ENCODE measurements around the gene TAGAP.
"Not testable (repeated sequence)": the region's sequence is repeated elsewhere in the genome, so short reads cannot be mapped to it uniquely, and the experiment has no call there.

The TAGAP gene

DNA sequence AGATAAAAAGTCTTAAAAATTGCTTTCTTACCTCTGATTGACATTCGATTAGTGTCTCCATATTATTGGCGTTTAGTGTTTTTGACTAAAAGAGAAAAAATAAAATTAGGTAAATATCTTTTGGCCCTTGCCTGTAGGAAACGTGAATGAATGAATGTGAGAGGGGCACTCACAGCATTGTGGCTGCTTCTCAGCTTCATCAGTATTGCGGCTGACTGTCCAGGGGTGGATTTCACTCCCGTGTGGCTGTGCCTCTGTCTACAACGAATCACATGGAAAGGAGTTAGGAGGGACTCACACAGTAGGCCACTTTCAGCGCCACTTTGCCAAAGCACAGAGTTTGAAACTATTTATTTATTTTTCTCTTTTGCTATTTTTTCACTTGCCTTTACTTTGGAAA lies 844 bp downstream of the TAGAP start:
- DNase-seq (ENCODE audit: low read depth) = no peak

DNA sequence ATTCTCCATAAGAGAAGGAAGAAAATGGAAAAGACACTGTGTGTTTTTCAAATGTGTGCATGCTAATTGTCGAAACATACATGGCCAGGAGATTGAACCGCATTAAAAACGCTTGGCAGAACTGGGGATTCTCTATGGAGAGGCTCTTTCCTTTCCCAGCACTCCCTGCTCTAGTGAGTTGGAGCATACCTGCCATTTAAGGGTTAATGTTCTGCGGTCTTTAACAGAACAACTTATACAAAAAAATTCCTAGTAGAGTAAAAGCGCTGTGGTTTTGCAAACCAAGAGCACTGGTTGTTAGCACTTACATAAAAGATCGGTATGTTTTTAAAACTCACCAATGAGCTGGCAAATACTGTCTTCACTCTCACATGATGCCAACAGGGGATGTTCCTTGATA lies 1.5 kb downstream of the TAGAP start:
- DNase-seq (ENCODE audit: low read depth) = no peak

DNA sequence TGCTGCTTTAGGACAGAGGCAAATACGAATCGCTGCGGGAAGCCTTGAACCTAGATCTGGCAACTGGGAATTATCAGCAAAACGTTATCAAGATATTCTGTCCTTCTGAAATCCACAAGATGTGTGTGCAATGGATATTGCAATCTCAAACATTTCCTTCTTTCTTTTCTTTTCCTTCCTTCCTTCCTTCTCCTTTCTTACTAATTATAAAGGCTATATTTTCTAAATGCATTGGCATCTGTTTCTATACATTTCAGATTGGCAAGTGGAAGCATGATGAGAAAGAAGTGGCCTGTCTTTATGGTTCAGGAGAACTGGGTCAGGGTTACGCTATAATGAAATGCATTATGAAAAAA lies 2.0 kb downstream of the TAGAP start:
- DNase-seq (ENCODE audit: low read depth) = no peak

DNA sequence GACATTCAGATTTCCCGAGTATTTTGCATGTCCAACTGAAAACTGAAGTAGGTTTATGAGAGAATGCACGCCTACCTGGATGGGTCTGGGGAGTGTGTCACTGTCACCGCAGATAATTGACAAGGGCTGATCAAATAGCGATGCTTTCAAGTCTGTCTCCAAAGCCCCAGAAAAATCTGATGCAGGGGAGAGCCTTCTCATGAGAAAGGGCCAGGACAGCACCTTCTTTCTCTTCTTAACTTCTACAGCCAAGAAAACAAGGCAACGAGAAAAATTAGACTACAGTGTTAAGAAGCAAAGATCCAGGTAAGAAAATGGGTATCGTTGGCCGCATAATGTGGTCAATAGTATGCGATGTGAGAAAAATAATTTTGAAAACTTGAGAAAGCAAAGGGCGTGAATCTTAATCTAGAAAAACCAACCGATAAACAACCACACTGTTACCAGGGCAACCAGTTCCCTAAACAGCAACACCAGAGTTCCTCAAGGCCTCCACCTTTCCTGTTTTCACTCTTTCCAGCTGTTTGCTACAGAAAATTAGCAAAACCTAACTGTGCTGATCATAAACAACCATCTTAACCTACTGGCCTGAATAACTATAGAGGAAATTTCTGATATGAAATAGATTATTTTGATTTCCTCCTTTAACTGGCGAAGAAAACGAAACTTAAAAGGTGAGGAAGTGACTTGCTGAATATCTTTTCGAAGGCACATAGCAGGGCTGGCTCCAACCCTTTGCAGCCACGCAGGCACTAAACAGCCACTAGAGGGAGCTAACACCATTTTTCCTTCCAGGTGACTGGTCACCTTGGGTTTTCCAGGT lies 2.6 kb downstream of the TAGAP start:
- no peak for DNase-seq (ENCODE audit: low read depth)

DNA sequence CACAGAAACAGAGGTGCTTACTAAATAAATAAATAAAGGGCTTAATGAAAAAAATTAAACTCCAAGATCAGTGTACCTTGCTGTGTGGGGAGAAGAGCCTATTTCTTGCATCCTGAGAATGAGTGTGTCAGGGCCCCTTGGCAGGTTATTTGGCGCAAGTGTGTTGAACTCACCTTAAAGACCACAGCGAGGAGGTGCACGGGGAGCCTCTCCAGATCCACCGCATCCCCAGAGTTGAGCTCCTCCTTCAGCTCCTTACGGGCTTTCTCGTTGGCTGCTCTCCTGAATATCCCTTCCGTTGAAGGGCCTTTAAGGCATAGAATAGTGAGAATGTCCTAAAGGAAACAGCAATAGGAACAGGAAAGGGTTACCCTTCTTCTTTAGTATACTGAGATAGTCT lies 3.6 kb downstream of the TAGAP start:
- no peak for DNase-seq (ENCODE audit: low read depth)

DNA sequence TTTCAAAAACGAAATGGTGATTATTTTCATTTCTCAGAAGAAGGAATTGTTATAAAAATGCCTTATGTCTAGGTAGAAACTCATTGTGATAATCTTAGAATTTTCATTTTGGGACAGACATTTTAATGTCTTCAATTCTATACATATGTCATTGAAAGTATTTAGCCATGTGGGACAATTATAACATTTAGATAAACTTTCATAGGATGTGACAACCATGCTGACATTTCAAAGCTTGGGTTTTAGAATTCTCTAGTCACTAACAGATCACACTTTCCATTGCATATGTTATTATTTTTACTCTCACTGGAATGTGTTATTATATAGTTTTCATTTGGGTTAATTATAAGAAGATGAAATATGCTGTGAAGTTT lies 4.9 kb downstream of the TAGAP start:
- DNase-seq (ENCODE audit: low read depth) = no peak

DNA sequence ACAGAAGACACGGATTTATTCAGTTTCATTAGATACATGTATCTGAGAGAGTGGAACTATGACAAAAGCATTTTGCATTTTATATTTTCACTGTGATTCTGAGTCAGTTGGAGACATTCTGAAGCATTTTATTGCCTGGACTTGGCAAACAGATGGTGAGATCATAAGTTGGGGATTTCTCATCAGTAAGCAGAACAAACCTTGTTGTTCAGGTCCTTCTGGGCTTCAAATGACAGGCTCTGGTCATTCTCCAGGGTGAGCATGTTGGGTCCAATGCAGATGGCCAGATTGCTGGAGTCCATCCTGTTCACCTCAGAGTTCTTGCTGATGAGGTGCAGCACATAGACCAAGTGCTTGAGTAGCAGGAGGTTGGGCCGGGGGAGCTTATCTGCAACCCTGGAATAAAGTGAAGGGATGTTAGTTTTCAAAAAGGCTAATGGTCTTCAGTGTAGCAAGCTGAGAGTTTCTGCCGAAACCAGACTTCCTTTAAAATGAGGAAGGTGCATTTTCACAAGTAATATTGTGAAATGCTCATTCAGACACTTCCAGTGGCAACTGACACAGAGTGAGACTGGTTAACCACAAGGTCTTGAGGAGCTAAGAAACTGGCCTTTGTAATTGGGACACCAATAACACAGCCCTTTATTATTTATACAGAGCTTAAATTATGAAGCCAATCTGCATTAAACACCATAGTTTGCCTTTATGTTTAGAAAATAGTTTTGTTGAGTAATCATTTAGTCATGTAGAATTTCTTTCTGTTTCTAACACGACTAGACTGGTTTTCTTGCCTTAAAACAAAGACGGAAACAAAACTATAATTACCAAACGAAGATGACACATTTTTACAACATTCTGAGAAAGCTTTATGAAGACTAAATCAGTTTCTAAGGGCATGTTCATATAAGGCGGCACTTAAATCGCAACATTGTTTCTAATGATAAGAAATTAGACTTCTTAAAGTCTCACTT lies 5.6 kb downstream of the TAGAP start:
- no peak for DNase-seq (ENCODE audit: low read depth)

DNA sequence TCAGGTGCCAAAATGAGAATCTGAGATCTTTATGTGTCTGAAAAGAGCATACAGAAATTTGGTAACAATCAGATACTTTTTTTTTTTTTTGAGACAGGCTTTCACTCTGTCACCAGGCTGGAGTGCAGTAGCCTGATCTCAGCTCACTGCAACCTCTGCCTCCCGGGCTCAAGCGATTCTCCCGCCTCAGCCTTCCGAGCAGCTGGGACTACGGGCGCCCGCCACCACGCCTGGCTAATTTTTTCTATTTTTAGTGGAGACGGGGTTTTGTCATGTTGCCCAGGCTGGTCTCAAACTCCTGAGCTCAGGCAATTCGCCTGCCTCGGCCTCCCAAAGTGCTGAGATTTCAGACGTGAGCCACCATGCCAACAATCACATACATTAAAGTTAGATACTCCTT lies 6.5 kb downstream of the TAGAP start:
- not testable (repeated sequence) for DNase-seq (ENCODE audit: low read depth)

DNA sequence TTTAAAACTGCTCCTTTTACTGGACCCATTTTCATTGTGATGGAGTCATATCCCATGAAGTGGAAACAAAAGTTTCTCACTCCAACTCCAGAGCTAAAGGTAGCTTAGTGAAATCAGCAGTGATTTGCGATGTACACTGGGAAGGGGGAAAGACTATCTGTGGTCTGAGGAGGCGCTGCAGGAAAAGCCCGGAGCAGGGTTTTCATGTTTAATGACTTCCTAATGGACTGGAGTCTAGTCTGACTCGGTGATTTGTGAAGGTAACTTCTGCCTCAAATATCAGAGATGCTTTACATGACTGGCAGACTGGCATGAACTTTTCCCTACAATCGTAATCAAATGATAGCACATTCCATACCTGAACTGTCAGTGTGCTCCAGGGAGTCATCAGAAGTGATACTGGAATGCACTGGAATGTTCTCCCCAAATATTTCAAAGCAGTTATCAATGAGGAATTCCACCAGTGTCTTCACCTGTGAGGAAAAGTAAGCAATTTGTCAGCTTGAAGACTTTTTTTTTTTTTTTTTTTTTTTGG lies 7.0 kb downstream of the TAGAP start:
- no peak for DNase-seq (ENCODE audit: low read depth)

DNA sequence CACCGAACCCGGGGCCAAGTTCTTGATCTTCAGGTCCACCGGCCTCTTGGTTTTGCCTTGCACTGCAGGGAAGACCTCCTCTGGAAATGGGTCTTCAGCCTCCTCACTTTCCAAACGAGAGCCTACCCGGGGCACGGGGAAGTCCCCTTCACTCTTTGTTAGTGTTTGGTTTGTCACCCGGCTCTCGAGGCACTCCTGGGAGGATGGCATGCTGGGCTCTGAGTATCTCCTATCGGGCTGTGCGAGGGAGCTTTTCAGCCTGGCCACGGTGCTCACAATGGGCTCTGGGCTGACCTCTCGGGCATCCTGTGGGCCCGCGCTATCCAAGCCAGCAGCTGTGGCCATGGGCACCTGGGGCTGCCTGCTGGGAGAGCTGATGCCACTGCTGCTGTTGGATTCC lies 8.1 kb downstream of the TAGAP start:
- DNase-seq (ENCODE audit: low read depth) = no peak

DNA sequence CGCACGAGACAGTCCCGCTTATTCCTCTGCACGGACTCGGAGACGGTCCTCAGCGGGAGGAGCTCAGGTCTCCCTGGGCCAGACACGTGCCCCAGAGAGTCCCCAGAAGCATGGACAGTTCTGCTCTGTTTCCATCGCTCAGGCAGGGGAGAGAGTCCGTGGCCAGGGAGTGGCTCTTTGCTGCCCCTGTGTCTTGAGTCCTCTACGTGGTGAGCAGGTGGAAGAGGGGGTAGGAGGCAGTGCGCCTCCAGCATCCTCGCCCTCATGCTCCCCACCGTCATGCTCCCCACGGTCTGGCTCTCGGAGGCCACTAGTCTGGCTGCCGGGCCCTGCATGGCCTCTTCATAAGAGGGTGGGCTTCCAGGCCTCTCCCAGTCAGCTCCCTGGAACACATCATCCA lies 8.9 kb downstream of the TAGAP start:
- DNase-seq (ENCODE audit: low read depth) = no peak

DNA sequence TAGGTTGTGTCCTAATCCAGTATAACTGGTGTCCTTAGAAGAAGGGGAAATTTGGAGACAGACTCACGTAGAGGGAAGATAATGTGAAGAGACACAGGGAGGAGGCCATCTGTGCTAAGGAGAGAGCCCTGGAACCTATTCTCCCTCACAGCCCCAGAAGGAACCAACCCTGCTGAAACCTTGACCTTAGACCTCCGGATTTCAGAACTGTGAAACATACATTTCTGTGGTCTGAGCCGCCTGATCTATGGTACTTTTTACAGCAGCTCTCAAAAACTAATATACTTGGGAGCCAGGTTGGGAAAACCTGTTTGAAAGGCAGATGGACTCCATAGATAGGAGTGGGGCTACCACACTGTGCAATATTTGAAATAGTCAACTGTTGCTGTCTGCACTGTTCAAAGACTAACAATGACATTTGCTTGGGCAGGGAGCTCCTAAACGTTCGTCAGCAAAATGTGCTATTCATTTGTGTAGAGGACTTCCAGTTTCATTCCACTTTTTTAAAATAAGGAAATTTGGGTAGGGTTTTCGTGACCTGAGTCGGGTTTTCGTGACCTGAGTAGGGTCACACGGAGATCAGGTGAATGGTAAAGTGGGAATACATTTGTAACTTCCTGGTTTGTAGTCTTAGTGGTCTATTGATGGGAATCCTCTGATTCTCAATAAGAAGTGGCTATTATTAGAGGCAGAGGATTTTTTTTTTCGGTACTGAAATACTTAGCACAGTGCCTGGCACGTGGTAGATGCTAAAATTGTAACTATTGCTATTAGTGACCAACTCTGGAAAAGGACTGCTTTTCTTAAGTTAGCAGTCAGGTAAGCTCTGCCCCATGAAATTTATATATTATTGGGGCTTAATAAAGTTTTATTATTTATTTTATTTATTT lies 11.4 kb downstream of the TAGAP start:
- DNase-seq (ENCODE audit: low read depth) = no peak

DNA sequence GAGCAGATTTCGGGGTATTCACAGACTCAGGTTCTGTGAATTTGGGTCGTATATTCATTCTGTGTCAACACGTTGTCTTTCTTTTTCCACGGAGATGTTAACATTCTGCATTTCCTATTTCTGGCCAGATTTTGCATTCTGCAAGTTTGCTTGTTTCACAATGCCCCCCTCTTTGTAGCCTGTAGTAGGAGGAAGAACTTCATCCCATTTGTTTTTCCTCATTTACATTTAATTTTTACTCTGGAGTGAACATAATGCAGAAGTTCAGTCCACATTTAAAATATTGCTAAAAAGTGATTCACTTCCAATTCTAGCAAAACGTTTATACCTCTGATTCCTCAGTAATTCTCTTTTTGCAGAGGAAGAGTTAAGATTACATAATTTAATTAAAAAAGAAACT lies 12.9 kb downstream of the TAGAP start:
- no peak for DNase-seq (ENCODE audit: low read depth)

DNA sequence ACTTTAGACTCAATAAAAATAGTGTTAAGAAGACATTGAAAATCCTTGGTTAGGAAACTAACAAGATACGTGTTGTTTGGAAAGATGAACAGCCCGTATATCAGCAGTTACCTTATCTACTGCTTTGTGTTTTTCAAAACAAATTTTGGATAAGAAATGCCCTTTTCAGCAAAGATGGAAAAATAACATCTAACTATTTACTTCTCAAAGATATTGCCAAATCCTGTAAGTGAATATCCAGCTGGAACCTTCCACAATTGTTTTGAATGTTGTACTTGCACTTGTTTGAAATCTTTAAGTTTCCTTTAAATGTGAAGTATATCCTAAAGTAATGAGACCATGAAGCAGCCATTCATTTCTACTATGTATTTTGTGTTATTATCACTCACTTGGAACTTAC lies 14.6 kb downstream of the TAGAP start:
- DNase-seq (ENCODE audit: low read depth) = no peak

DNA sequence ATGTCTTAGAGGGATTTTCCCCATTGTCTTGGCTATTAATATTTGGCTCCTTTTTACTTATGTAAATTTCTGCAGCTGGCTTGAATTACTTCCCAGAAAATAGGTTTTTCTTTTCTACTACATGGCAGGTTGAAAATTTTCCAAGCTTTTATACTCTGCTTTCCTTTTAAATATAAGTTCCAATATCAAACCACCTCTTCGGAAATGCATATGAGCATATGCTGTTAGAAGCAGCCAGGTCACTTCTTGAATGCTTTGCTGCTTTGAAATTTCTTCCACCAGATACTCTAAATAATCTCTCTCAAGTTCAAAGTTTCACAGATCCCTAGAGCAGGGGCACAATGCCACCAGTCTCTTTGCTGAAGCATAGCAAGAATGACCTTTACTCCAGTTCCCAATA lies 19.6 kb downstream of the TAGAP start:
- not testable (repeated sequence) for DNase-seq (ENCODE audit: low read depth)

DNA sequence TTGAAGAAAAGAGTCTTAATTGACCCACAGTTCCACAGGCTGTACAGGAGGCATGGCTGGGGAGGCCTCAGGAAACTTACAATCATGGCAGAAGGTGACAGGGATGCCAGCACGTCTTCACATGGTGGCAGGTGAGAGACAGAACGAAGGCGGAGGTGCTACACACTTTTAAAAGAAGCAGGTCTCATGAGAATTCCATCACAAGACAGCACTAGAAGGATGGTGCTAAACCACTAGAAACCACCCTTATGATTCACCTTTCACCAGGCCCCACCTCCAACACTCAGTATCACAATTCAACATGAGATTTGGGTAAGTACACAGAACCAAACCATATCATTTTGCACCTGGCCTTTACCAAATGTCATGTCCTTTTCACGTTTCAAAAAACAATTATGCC lies 20.9 kb downstream of the TAGAP start:
- no peak for DNase-seq (ENCODE audit: low read depth)

DNA sequence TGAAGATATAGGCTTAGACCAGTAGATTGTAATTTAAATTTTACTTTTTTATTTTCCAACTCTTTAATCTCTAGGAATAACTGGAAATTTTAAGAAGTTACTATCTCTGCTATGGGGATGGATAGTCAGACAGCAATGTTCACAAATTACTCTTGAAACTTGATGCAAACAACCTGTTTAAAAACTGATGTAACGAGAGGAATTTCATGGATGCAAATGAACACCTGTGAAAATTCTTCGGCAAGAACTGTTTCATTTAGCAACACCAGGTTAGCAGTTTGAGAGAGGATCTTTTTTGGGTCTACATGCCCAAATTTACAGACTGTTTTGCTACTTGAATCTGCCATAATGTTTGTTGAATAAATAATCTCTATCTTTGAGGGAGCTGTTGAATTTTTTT lies 24.8 kb downstream of the TAGAP start:
- DNase-seq (ENCODE audit: low read depth) = no peak

DNA sequence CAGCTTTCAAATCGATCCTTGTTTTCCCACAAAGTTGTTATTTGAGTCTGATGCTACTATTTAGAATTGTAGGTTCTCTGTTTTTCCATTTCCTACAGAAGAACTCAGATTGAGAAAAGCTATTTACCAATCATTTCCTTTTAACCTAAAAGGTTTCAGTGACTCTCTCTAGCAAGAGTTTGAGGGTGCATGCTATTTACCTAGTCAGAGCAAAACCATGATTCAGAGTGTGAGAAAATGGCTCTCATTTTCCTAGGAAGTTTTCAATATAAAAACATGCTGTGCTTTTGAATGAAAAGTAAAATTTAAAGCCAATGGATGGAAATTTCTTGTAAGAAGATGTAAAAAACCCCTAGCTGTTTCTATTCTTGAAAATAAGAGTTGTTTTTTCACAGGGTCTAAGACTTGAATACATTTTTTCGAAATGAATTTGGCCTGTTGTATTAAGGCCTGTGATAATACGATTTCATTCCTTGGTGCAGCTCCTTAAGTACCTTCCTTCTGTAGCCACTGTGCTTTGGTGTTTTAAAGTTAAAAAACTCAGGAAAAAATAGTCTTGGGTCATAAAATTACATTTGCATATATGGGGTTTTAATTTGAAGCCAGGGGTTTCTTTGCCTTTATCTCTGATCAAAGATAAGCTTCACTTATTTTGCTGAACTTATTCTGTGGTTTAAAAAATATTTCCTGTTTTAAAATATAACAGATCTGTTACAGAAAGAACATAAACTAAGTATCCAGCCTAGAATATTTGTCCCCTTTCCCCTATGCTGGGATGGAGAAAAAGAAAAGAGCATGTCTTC lies 26.8 kb downstream of the TAGAP start:
- no peak for DNase-seq (ENCODE audit: low read depth)

DNA sequence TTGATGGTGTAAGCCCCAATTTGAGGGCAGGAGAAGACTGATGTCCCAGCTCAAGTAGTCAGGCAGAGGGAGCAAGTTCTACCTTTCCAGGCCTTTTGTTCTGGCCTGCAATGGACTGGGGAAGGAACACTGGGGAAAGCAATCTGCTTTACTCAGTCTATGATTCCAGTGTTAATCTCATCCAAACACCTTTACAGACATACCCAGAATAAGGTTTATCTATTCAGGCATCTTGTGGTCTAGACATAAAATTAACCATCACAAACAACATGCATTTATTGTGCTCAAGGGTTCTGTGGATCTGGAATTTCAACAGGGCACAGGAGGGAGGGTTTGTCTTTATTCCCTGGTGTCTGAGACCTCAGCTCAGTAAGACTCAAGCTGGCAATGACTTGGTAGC lies 30.4 kb downstream of the TAGAP start:
- no peak for DNase-seq (ENCODE audit: low read depth)

DNA sequence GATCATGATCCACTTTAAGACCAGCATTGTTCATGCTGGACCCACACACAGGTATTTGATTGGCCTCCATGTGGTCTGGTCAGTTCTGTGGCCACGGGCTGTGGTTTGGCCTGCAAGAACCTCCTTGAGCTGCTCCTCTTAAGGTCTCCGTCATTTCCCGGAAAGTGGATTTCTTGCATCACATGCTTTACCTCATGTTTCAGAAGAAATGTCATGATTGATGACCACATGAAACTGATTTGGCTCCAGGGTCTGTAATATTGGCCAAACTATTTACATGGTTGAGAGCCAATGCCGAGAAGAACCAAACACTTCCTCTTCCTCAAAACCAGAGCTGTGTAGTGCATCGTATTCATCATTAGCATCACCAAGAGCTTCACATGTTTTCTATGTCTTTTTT lies 31.6 kb downstream of the TAGAP start:
- no peak for DNase-seq (ENCODE audit: low read depth)

DNA sequence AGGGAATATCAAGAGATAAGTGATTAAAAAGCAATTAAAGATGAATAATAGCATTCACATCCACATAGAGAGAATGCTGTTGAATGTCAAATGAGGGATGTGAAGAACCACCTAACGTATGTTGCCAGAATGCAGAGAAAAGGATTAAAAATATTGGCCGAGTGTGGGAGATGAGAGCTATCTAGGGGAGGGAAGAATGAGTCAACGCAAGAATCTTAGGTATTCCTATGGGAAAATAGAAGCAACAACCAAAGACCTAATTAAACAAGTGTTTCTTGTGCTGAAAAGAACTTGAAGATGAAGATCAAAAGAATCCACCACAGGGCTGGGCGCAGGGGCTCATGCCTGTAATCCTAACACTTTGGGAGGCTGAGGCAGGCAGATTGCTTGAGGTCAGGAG lies 32.6 kb downstream of the TAGAP start:
- no peak for DNase-seq (ENCODE audit: low read depth)
